Measurements from ENCODE around the gene AGMAT.
"Not testable (repeated sequence)": the region's sequence is repeated elsewhere in the genome, so short reads cannot be mapped to it uniquely, and the experiment has no call there.

DNA sequence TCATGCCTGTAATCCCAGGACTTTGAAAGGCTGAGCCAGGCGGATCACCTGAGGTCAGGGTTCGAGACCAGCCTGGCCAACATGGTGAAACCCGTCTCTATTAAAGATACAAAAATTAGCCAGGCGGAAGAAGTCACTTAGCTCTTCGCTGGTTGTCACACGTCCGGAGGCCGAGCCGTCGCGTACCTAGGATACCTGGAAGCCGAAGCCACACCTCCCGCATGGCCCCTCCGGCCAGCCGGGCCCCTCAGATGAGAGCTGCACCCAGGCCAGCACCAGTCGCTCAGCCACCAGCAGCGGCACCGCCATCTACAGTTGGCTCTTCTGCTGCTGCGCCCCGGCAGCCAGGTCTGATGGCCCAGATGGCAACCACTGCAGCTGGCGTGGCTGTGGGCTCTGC is 19.5 kb upstream of the AGMAT start:
- not testable (repeated sequence) for TF ChIP-seq EZH2 (IDR thresholded peaks at IDR 0.05; ENCODE audit: insufficient read depth, poor library complexity, severe bottlenecking); EZH2phosphoT487 (IDR thresholded peaks at IDR 0.05; ENCODE audit: insufficient read depth, low read depth)
